ENCODE data around the gene MYL2.

DNA sequence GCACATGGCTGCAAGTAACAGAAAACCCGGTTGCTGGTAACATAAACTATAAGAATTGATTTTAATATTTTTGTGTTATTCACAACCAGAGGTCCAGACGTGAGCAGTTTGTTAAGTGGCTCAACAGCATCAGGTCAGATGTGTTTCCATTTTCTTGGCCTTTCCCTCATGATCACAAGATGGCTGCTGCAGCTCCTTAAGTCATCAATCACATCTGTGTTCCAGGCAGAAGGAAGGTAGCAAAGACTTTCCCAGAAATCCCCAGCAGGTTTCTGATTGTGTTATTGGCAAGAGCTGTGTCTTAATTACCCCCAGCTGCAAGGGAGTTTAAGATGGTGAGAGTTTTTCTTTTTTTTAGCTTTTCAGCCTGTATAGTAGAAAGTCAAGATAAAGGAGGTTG lies 40.4 kb upstream of the MYL2 start:
- TF ChIP-seq POLR2AphosphoS5 (IDR thresholded peaks at IDR 0.05): no peak
- TF ChIP-seq, protein P1, sequence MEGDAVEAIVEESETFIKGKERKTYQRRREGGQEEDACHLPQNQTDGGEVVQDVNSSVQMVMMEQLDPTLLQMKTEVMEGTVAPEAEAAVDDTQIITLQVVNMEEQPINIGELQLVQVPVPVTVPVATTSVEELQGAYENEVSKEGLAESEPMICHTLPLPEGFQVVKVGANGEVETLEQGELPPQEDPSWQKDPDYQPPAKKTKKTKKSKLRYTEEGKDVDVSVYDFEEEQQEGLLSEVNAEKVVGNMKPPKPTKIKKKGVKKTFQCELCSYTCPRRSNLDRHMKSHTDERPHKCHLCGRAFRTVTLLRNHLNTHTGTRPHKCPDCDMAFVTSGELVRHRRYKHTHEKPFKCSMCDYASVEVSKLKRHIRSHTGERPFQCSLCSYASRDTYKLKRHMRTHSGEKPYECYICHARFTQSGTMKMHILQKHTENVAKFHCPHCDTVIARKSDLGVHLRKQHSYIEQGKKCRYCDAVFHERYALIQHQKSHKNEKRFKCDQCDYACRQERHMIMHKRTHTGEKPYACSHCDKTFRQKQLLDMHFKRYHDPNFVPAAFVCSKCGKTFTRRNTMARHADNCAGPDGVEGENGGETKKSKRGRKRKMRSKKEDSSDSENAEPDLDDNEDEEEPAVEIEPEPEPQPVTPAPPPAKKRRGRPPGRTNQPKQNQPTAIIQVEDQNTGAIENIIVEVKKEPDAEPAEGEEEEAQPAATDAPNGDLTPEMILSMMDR (IDR thresholded peaks at IDR 0.05): no peak
- TF ChIP-seq POLR2A (IDR thresholded peaks at IDR 0.05): no peak

Data from suprapubic skin (tissue), 4 donors.